HG03457 (cell line): ENCODE data around the gene GPS2.

Experiments
- ATAC-seq: cut with Tn5 transposase; IDR thresholded peaks from one replicate; pipeline ENCODE4 v1.9.1; 2021; ENCODE audit warnings: moderate number of reproducible peaks; ENCODE audit not compliant: unreplicated experiment

The GPS2 gene

DNA sequence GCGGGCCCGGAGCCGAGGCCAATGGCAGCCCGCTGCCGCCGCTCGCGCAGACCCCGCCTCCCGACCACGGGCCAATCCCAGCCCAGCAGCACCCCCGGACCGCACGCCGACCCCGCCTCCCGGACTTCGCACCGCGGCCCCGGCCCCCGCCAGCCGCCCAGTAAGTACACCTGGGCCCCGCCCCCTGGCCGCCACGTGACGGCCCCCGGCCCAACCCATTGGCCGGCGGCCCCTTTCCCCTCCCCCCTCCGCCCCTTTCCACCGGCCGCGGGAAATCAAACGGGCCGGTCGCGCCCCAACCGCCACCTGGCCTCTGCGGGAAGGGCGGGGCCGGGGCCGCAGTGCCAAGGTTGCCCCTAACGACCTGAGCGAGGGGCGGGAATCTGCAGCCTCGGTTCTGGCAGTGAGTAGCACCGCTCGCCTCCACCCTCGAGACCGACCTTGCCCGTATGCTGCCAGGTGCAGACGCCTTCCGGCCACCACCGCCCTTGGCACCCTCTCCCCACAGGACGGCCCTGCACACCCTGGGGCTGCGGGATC is 20.5 kb downstream of the GPS2 start, which contains the start of gene YBX2:
YBX2 (minus strand) TSS at position 26 of the 540 bp plus-strand sequence. CDS start 139 bp downstream, outside the sequence.
- no peak for ATAC-seq

GRCh38 chr17:7293816-7294613 is 21.1 kb downstream of the GPS2 start:
- no peak for ATAC-seq

- no peak for ATAC-seq
These were observed 22.0 kb downstream of the GPS2 start for GRCh38 chr17:7293159-7293558.

DNA sequence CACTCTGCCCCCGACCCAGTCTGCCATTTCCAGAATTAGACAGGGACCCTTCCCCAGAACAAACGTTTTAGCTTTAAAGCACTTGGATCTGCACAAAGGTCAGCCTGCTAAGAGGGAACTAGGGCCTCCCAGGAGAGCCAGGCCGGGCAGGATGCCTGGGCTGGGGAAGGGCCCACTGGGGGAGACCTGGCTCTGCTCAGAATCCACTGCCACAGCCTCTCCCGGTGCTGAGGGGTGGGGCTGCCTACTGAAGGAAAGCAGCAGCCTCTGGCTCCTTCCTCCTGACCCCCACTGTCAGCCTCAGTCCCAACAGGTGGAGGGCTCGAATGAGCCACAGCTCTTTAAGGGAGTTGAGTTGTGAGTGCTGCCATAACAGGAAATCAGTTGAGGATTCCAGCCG is 22.4 kb downstream of the GPS2 start:
- no peak for ATAC-seq

GRCh38 chr17:7292194-7292593 is 23.0 kb downstream of the GPS2 start:
- no peak for ATAC-seq

GRCh38 chr17:7290685-7291084 is 24.5 kb downstream of the GPS2 start:
- ATAC-seq, result no peak

GRCh38 chr17:7290166-7290565 is 25.0 kb downstream of the GPS2 start:
- ATAC-seq, result no peak

DNA sequence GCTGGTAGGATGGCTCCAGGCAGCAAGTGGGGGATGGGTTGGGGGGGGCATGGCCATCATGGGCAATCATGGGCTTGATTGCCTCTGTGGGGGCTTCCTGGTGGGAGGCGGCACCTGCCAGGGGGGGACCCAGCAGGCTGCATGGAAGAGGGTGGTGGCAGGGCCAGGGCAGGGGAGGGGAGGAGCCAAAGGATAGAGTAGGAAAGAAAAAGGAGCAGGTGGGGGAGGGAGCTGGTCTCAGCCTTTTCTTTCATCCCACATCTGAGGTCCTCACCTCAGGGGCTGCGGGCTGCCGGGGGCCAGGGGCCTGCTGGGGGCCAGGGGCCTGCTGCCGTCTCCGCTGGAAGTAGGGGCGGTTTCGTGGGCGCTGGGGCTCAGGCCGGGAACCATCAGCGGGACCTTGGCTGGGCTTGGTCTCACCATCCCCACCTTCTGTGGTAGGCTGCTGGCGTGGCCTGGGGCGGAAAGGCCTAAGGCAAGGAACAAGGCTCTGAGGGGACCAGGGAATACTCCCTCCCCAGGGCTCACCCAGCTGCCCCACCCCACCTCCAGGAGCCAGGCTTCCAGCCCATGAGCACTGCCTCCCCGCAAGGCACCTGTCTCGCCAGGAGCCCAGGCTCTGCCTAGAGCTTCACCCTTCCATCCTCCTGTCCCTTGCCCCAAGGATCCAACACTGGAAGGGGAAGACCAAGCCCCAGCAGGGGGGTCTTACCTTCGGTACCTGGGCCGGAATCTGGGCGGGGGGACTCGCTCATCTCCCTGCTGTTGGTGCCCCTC is 25.7 kb downstream of the GPS2 start:
- no peak for ATAC-seq

DNA sequence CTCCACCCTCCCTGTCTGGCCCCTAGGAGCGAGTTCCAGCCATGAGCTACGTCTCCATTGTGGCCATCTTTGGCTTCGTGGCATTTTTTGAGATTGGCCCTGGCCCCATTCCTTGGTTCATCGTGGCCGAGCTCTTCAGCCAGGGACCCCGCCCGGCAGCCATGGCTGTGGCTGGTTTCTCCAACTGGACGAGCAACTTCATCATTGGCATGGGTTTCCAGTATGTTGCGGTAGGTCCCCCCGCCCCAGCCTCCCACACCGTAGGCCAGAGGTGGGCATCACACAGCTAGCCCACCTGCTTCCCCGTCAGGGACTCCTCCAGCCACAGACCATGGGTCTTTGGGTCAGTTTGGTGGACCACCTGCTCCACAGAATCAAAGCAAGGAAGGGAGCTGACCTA is 29.5 kb downstream of the GPS2 start:
- no peak for ATAC-seq

- no peak for ATAC-seq
These were observed 30.2 kb downstream of the GPS2 start for GRCh38 chr17:7284911-7285310.

- ATAC-seq, result no peak
These were observed 31.5 kb downstream of the GPS2 start for GRCh38 chr17:7283471-7284216.

DNA sequence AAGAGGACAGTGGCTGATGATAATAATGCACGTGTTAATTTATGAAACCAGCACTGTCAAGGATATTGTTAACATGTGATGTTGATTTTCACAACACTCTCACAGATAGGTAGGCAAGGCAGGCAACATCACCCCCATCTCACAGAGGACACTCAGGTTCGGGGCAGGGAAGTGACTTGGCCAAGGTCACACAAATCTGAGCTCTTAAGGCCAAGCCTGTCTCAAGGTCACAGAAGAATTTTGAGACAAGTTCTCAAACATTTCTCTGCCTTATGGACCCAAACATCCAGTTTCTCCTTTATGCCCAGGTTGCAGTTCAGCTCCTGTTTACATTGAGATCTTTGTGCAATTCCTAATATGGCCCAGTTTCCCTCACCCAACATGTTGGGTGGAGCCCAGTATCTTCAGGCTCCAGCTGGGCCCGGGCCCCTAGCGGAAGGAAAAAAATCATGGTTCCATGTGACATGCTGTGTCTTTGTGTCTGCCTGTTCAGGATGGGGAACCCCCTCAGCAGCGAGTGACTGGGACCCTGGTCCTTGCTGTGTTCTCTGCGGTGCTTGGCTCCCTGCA is 32.3 kb downstream of the GPS2 start:
- ATAC-seq, result no peak

- ATAC-seq, result no peak
These were observed 33.0 kb downstream of the GPS2 start for GRCh38 chr17:7281953-7282751.

- ATAC-seq, result peak; percentile 43
These were observed 33.8 kb downstream of the GPS2 start, which contains the start of gene SLC2A4 for GRCh38 chr17:7281074-7281952. Gene SLC2A4 (plus strand): TSS chr17:7281718. CDS start chr17:7281935, 217 bp downstream.

DNA sequence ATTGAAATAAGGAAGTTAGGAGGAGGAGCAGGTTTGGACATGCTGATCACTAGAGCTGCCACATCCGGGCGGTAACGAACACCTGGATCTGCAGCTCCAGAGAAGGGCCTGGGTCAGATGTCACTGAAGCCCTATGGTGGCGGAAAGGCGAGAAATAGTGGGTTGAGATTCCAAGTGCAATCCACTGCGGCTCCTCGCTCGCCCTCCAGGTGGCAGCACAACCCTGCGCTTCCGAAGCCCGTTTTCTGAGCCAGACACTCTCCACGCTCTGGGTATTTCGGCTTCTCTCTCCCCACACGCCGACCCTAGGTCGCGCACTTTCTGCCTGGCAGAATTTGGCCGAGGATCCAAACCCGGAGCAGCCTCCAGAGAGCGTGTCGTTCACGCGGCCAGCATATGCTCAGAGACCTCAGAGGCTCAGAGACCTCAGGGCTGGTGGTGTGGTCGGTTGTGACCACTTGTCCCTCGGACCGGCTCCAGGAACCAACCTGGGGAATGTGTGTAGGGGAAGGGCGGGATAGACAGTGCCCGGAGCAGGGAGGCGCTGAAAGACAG is 34.6 kb downstream of the GPS2 start:
- peak; percentile 20 for ATAC-seq

DNA sequence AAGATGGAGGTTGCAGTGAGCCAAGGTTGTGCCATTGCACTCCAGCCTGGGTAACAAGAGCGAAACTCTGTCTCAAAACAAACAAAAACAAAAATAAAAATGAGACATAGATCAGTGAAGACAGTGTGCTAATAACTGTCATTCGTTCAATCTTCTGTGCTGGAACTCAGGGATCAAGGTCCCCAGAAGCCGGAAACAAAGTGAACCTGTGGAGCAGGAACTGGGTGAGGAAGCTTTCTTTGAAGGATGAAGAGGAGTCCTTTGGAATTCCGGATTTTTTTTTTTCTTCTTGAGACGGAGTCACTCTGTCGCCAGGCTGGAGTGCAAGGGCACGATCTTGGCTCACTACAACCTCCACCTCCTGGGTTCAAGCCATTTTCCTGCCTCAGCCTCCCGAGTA is 35.7 kb downstream of the GPS2 start:
- no peak for ATAC-seq

DNA sequence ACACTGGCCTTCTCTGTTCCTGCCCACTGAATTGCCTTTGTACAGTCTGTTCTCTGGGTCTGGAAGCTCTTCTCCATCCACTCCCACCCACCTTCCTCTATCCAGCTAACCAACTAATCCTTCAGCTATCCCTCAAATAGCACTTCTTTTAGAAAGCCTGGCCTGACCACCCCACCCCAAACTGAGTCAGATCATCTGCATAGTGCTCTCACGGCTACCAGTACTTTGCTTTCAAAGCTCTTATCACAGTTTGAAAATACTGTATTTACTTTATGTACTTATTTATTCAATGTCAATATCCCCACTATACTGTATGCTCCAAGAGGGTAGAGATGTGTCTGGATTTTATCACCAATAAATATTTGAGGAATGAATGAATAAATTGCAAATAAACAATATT is 48.4 kb downstream of the GPS2 start:
- ATAC-seq, result no peak

DNA sequence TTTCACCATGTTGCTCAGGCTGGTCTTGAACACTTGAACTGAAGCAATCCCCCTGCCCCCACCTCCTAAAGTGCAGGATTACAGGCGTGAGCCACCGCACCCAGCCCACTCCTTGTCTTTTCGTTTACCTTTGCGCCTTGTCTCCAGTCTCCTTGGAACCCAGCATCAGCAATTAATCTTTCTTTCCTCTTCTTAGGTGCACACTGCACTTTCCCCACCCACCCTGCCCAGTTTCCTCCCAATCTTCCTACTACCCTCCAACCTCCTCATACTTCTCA is 51.4 kb downstream of the GPS2 start:
- no peak for ATAC-seq
